ENCODE measurements around the gene BMERB1.

DNA sequence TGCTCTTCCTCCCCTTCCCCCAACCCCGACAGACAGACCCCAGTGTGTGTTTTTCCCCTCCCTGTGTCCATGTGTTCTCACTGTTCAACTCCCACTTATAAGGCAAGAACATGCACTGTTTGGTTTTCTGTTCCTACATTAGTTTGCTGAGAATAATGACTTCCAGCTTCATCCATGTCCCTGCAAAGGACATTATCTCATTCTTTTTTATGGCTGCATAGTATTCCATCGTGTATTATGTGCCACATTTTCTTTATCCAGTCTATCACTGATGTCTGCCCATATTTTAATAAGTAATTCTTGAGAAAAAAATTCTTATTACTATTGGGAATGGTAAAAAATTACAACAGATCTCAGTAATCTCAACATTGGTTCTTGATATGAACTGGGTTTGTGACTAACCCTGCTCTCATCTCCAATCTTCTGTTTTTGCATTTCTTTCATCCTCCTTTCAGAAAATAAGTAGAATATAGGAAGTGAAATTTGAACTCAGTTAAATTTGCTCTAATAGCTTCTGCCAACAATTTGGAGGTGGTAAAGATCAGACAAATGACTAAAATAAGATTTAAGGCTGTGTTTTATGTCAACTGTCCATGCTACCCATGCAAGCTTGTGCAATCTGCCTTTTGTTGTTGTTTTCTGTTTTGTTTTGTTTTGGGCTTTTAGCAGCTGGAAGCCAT, 197.5 kb downstream of the BMERB1 start:
- TF ChIP-seq, protein P1, sequence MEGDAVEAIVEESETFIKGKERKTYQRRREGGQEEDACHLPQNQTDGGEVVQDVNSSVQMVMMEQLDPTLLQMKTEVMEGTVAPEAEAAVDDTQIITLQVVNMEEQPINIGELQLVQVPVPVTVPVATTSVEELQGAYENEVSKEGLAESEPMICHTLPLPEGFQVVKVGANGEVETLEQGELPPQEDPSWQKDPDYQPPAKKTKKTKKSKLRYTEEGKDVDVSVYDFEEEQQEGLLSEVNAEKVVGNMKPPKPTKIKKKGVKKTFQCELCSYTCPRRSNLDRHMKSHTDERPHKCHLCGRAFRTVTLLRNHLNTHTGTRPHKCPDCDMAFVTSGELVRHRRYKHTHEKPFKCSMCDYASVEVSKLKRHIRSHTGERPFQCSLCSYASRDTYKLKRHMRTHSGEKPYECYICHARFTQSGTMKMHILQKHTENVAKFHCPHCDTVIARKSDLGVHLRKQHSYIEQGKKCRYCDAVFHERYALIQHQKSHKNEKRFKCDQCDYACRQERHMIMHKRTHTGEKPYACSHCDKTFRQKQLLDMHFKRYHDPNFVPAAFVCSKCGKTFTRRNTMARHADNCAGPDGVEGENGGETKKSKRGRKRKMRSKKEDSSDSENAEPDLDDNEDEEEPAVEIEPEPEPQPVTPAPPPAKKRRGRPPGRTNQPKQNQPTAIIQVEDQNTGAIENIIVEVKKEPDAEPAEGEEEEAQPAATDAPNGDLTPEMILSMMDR (IDR thresholded peaks at IDR 0.05; ENCODE audit: low read depth, low read length), result no peak
- no peak for TF ChIP-seq POLR2A (IDR thresholded peaks at IDR 0.05; ENCODE audit: extremely low read depth, insufficient read length)

Measured in NB4 (cell line).